Ovary (tissue), 9 donors: ENCODE results near the gene ALDH1L2. TPM values are rescaled to one million over a fixed set of nuclear protein-coding genes. Genes with fewer than 3 reads are reported as not detected.
A peak's percentile ranks its signal among the peaks of the same experiment; 100 is the strongest.
"Not testable (repeated sequence)": the region's sequence is repeated elsewhere in the genome, so short reads cannot be mapped to it uniquely, and the experiment has no call there.

Experiments
- DNase-seq, 5 donors: peaks; one replicate each; pipeline ENCODE4 v3.0.0-alpha.2; 2019 to 2020
- H3K27ac ChIP-seq, 2 donors: fragments of 200-600 bp; one replicate each; pipeline versions ENCODE4 v1.5.1 to v1.8.0; 2019 to 2022
- H3K27me3 ChIP-seq: fragments of 200-600 bp; one replicate; pipeline ENCODE4 v1.8.0; 2022
- H3K36me3 ChIP-seq: fragments of 200-600 bp; sonication (generic); one replicate; pipeline ENCODE4 v1.5.1; 2019
- H3K4me1 ChIP-seq: one replicate; pipeline ENCODE4 v1.8.1; 2013; ENCODE audit warnings: mild to moderate bottlenecking, moderate library complexity; ENCODE audit not compliant: insufficient read depth
- H3K4me3 ChIP-seq: fragments of 200-600 bp; sonication (generic); one replicate; pipeline ENCODE4 v1.5.1; 2017
- H3K9me3 ChIP-seq, 2 donors: fragments of 200-600 bp in 1 of 2; sonication (generic) in 1 of 2; one replicate each; pipeline versions ENCODE4 v1.5.1 to v1.8.1; 2013 to 2019; ENCODE audit warnings: mild to moderate bottlenecking in 1 of 2, moderate library complexity in 1 of 2
- EP300 ChIP-seq: sonication (generic); formaldehyde crosslinking; IDR thresholded peaks from one replicate; pipeline ENCODE4 v1.6.1; 2017; ENCODE audit warnings: antibody characterized with exemption
- POLR2A ChIP-seq: fragments of 450-650 bp; IDR thresholded peaks from one replicate; pipeline ENCODE4 v1.6.1; 2017; ENCODE audit warnings: antibody characterized with exemption, mild to moderate bottlenecking, moderate library complexity
- WGBS, 3 donors: extraction: QIAGEN DNeasy Blood & Tissue Kit in 1 of 3; methylation state at CpG; one replicate each; pipeline versions ENCODE4 v1.1.5 to v1.1.7; 2013 to 2017; 5-methylcytosine and 5-hydroxymethylcytosine counted together
- intact Hi-C, 4 donors: fragments of 100-400 bp; cut with DNase I; formaldehyde crosslinking; loops; one replicate each; pipeline versions ENCODE4 v1.11.0 to v1.15.1; 2022 to 2023
- polyA plus RNA-seq, 2 donors: library from polyadenylated mRNA; stranded (reverse); fragments of 200-250 nt in 1 of 2; fragments of 350-450 nt in 1 of 2; fragmentation: Illumina TruSeq in 1 of 2; extraction: RNeasy Lipid Tissue Mini Kit (QIAGEN cat#74804) in 1 of 2; gene quantifications; one replicate each; pipeline ENCODE4 v1.2.3, GENCODE V29; 2013 to 2014
- total RNA-seq, 7 donors: library from RNA; depleted of rRNA in 2 of 7; stranded (reverse); fragments of >200 nt in 2 of 7; fragmentation: NEBNext Ultra II Directional in 3 of 7; extraction: Animal tissue kit (Norgen Biotek cat#: 25700) in 3 of 7; gene quantifications; one replicate each; pipeline versions ENCODE4 v1.1.0 to v1.2.4, GENCODE V29; 2016 to 2023
- TF ChIP-seq, protein P1 (sequence below), 3 donors: fragments of 450-650 bp in 2 of 3; fragments of 200-600 bp in 1 of 3; IDR thresholded peaks; one replicate each; pipeline versions ENCODE4 v1.5.1 to v1.8.0; 2016 to 2022; ENCODE audit warnings: antibody characterized with exemption in 3 of 3, mild to moderate bottlenecking in 1 of 3
- donor health status: DM: no; HTN: no; CAD: no; lungs with moderate emphysema.
- donor health status: DM: no; HTN: no; CAD: no.
- donor health status: Bipolar disorder and iron deficiency.
- donor health status: DM: yes; HTN: yes; CAD: no.
- donor health status: DM: no; HTN: no; CAD: no.
- donor health status: DM: yes; HTN: yes; CAD: no.

Gene ALDH1L2
- total and polyA plus RNA-seq, 9 donors: 0.38 to 36.4 (median 1.3) TPM

DNA sequence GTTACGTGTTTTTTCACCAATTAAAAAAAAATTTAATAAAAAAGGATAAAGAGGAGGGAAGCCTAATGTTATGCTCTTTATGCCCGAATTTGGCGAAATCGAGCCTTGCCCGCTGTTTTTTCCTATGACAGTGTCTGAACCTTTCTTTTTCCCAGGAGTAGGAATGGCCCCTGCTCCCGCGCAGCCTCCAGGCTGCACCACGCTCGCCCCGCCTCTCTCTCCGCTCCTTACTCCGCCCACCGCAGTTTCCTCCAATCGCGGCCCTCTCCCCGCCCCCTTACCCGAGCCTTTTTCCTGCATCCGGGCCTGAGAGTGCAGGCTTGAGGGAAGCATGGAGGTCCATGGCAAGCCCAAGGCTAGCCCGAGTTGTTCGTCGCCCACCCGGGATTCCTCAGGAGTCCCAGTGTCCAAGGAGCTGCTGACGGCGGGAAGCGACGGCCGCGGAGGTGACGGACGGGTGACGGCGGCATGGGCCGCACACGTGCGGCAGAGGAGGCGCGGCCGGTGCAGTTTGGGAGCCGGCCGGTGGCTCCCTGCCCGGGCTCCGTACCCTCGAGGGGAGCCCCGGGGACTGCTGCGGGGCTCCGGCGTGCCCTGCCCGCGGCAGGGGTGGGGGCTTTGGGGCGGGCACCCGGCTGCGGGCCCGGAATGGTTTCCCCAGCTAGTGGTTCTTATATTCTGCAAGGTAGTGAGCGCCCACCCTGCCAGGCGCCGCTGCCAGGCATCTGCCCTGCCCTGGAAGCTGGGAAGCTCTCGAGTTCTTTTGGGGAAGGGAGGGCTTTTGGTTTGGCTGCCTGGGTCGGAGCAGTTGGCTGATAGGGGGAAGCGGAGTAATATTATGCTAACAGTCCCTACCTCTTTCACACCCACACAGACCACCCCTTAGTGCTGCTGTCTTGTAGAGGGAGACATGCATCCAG is 98.0 kb downstream of the ALDH1L2 start, which contains the start of gene NOPCHAP1:
NOPCHAP1 (plus strand) TSS at position 295 of the 920 bp plus-strand sequence; CDS start at position 332, 37 bp downstream.
- DNase-seq: peak; percentile 89 to 95 (median 92)
- Histone ChIP-seq H3K27ac (peak within 1 kb of the TSS in 1 of 2 donors; percentile 35), H3K4me3 (peak within 1 kb of the TSS; percentile 66), H3K36me3 (no peaks in the 10 kb centered on the region), H3K4me1 (peaks cover 1% of the 10 kb centered on the region), H3K9me3 (no peaks in the 10 kb centered on the region), H3K27me3 (no peaks in the 10 kb centered on the region)
- WGBS, 3 donors: 1% methylated on average over 35 to 59 of the region's 59 CpGs
- TF ChIP-seq POLR2A: peak; percentile 43
- TF ChIP-seq, protein P1, sequence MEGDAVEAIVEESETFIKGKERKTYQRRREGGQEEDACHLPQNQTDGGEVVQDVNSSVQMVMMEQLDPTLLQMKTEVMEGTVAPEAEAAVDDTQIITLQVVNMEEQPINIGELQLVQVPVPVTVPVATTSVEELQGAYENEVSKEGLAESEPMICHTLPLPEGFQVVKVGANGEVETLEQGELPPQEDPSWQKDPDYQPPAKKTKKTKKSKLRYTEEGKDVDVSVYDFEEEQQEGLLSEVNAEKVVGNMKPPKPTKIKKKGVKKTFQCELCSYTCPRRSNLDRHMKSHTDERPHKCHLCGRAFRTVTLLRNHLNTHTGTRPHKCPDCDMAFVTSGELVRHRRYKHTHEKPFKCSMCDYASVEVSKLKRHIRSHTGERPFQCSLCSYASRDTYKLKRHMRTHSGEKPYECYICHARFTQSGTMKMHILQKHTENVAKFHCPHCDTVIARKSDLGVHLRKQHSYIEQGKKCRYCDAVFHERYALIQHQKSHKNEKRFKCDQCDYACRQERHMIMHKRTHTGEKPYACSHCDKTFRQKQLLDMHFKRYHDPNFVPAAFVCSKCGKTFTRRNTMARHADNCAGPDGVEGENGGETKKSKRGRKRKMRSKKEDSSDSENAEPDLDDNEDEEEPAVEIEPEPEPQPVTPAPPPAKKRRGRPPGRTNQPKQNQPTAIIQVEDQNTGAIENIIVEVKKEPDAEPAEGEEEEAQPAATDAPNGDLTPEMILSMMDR (IDR thresholded peaks at IDR 0.05): no peak
- intact Hi-C loops: no loop called here

DNA sequence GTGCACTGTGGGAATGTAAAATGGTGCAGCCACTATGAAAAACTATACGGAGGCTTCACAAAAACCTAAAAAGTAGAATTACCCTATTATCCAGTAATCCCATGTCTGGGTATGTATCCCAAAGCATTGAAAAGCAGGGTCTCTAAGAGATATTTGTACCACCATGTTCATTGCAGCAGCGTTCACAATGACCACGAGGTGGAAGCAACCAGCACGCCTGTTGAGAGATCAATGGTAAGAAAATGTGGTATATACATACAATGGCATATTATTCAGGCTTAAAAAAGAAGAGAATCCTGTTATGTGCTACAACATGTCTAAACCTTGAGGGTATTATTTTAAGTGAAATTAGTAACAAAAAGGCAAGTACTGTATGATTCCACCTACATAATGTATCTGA is 99.1 kb downstream of the ALDH1L2 start:
- DNase-seq: no peak
- H3K36me3 ChIP-seq: no peaks in the 10 kb centered on the region
- no peaks in the 10 kb centered on the region for H3K9me3 ChIP-seq
- peaks cover 1% of the 10 kb centered on the region for H3K4me1 ChIP-seq
- H3K27ac ChIP-seq: no peak overlapping the region
- intact Hi-C loops: no loop called here
- TF ChIP-seq POLR2A (no peak), EP300 (no peak)
- TF ChIP-seq, protein P1 (IDR thresholded peaks at IDR 0.05): no peak
- no peak overlapping the region for H3K4me3 ChIP-seq
- H3K27me3 ChIP-seq: no peaks in the 10 kb centered on the region
- 82 to 85% (median 82%) methylated on average over 4 of the region's 4 CpGs for WGBS, 3 donors

DNA sequence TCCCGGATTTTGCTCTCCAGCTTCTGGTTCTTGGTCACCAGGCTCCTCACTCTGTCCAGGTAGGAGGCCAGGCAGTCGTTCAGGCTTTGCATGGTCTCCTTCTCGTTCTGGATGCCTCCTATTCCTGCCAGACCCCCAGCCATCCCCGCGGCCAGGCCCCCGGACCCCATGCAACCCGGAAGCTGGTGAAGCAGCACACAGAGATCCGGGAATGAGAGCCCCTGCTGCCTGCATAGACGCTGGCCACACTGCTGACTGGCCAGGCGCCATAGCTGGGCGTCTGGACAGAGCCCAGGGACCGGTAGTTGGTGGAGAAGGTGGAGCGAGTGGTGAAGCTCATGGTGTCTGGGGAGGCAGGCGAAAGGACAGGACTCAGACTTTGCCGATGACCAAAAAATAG is 106.6 kb downstream of the ALDH1L2 start:
- H3K4me3 ChIP-seq, H3K36me3 ChIP-seq, intact Hi-C loops, H3K4me1 ChIP-seq, DNase-seq, H3K9me3 ChIP-seq, H3K27ac ChIP-seq, H3K27me3 ChIP-seq: not testable (repeated sequence)
- 92 to 93% methylated on average over 15 of the region's 15 CpGs; no CpG with 5 or more reads in 1 of the 3 donors for WGBS, 3 donors

DNA sequence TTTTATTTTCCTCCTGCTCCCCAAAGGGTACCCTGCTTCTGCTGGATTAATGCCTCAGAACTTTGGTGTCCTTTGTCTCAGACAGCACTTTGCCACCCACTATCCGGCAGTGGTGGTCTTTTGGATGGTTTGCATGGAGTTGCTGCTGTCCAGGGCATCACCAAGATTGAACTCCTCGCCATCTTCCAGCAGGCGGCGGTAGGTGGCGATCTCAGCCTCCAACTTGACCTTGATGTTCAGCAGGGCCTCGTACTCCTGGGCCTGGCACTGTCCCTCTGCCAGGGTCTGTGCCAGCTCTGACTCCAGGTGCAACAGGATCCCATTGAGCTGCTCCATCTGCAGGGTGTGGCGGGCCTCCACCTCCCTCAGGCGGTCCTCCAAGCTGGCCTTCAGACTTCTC is 107.6 kb downstream of the ALDH1L2 start:
- no peaks in the 10 kb centered on the region for H3K27me3 ChIP-seq
- H3K36me3 ChIP-seq: no peaks in the 10 kb centered on the region
- intact Hi-C loops: no loop called here
- DNase-seq: no peak
- WGBS, 3 donors: 69 to 73% methylated on average over 8 of the region's 8 CpGs; no CpG with 5 or more reads in 1 of the 3 donors
- no peaks in the 10 kb centered on the region for H3K4me1 ChIP-seq
- no peak for TF ChIP-seq POLR2A
- TF ChIP-seq, protein P1 (IDR thresholded peaks at IDR 0.05): no peak
- no peak for TF ChIP-seq EP300
- no peaks in the 10 kb centered on the region for H3K9me3 ChIP-seq
- no peak overlapping the region for H3K4me3 ChIP-seq
- no peak overlapping the region for H3K27ac ChIP-seq
